KOPT-K1 (cell line): Measurements from ENCODE around the gene VDR.

ENCODE experiments used
- H3K27ac ChIP-seq: fragments of 200-600 bp; sonication (generic); 2 replicates; pipeline ENCODE4 v1.5.1; 2016; ENCODE audit warnings: antibody characterized with exemption, mild to moderate bottlenecking, low read depth, low read length; ENCODE audit not compliant: poor library complexity, severe bottlenecking
- H3K36me3 ChIP-seq: fragments of 200-600 bp; sonication (generic); 2 replicates; pipeline ENCODE4 v1.5.1; 2017; ENCODE audit warnings: antibody characterized with exemption, mild to moderate bottlenecking, low read length, moderate library complexity; ENCODE audit not compliant: insufficient read depth
- H3K9me3 ChIP-seq: fragments of 200-600 bp; sonication (generic); 2 replicates; pipeline ENCODE4 v1.5.1; 2017; ENCODE audit warnings: antibody characterized with exemption, low read length, mild to moderate bottlenecking; ENCODE audit not compliant: insufficient read depth, poor library complexity, severe bottlenecking

The VDR gene

GRCh38 chr12:47907851-47908454 lies 3.2 kb upstream of the VDR start:
- Histone ChIP-seq H3K36me3 (no peaks in the 10 kb centered on the region), H3K9me3 (peaks cover under 1% of the 10 kb centered on the region), H3K27ac (no peak overlapping the region)

- no peak overlapping the region for H3K27ac ChIP-seq
- H3K36me3 ChIP-seq, result no peaks in the 10 kb centered on the region
- no peaks in the 10 kb centered on the region for H3K9me3 ChIP-seq
Measured at GRCh38 chr12:47903927-47904712, 674 bp downstream of the VDR start.

- Histone ChIP-seq H3K36me3 (no peaks in the 10 kb centered on the region), H3K9me3 (no peaks in the 10 kb centered on the region), H3K27ac (no peak overlapping the region)
Measured at GRCh38 chr12:47903151-47903611, 1.6 kb downstream of the VDR start.

GRCh38 chr12:47902131-47902639 lies 2.6 kb downstream of the VDR start:
- Histone ChIP-seq H3K27ac (no peak overlapping the region), H3K9me3 (no peaks in the 10 kb centered on the region), H3K36me3 (no peaks in the 10 kb centered on the region)

GRCh38 chr12:47901718-47902093 lies 3.1 kb downstream of the VDR start:
- H3K27ac ChIP-seq, result no peak overlapping the region
- no peaks in the 10 kb centered on the region for H3K9me3 ChIP-seq
- no peaks in the 10 kb centered on the region for H3K36me3 ChIP-seq

- no peaks in the 10 kb centered on the region for H3K9me3 ChIP-seq
- H3K36me3 ChIP-seq, result no peaks in the 10 kb centered on the region
- no peak overlapping the region for H3K27ac ChIP-seq
Measured at GRCh38 chr12:47901063-47901717, 3.6 kb downstream of the VDR start.

- H3K36me3 ChIP-seq, result no peaks in the 10 kb centered on the region
- no peak overlapping the region for H3K27ac ChIP-seq
- H3K9me3 ChIP-seq, result no peaks in the 10 kb centered on the region
Measured at GRCh38 chr12:47900131-47901062, 4.4 kb downstream of the VDR start.

- H3K36me3 ChIP-seq, result no peaks in the 10 kb centered on the region
- no peaks in the 10 kb centered on the region for H3K9me3 ChIP-seq
- H3K27ac ChIP-seq, result no peak overlapping the region
Measured at GRCh38 chr12:47899466-47899865, 5.3 kb downstream of the VDR start.

- Histone ChIP-seq H3K27ac (no peak overlapping the region), H3K36me3 (no peaks in the 10 kb centered on the region), H3K9me3 (no peaks in the 10 kb centered on the region)
Measured at GRCh38 chr12:47896633-47897032, 8.2 kb downstream of the VDR start.

GRCh38 chr12:47896022-47896421 lies 8.8 kb downstream of the VDR start:
- Histone ChIP-seq H3K9me3 (no peaks in the 10 kb centered on the region), H3K27ac (no peak overlapping the region), H3K36me3 (no peaks in the 10 kb centered on the region)

GRCh38 chr12:47894652-47895051 lies 10.1 kb downstream of the VDR start:
- Histone ChIP-seq H3K36me3 (no peaks in the 10 kb centered on the region), H3K9me3 (no peaks in the 10 kb centered on the region), H3K27ac (no peak overlapping the region)

GRCh38 chr12:47894068-47894467 lies 10.7 kb downstream of the VDR start:
- H3K36me3 ChIP-seq, result no peaks in the 10 kb centered on the region
- no peak overlapping the region for H3K27ac ChIP-seq
- H3K9me3 ChIP-seq, result no peaks in the 10 kb centered on the region

GRCh38 chr12:47892819-47893218 lies 12.0 kb downstream of the VDR start:
- H3K9me3 ChIP-seq, result no peaks in the 10 kb centered on the region

GRCh38 chr12:47891356-47891755 lies 13.4 kb downstream of the VDR start:
- no peak overlapping the region for H3K27ac ChIP-seq
- H3K36me3 ChIP-seq, result no peaks in the 10 kb centered on the region
- H3K9me3 ChIP-seq, result no peaks in the 10 kb centered on the region

More at GRCh38 chr12:47892819-47893218, 12.0 kb downstream of the VDR start:
- no peaks in the 10 kb centered on the region for H3K36me3 ChIP-seq
- no peak overlapping the region for H3K27ac ChIP-seq
